ENCODE measurements around the gene ZNF804A. TPM values are rescaled to one million over a fixed set of nuclear protein-coding genes. Genes with fewer than 3 reads are reported as not detected.

The ZNF804A gene
- total and polyA plus RNA-seq, 2 of the 8 experiments (the other 6 are each of a cell fraction or from before 2014, with no cell fraction given): 0.02 TPM; not detected in 1

DNA sequence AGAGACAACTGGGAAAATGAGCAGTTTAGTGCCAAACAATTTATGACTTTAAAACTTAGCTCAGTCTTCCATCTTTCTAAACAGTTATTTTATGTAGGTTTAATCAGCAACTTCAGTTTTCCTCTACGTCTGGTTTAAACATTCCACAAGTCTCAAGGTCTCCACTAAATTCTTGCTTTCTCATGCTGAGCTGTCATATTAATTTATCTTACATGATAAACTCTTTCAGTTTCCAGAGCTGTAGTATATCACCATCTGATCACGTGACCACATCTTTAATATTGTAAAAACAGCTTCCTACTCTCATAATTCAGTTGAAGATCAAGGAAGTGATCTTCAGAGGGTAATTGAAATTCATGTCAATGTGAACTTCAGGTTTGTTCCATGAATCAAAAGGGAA is 158.6 kb downstream of the ZNF804A start:
- H3K18ac ChIP-seq (ENCODE audit: extremely low read depth, low read length): no peak overlapping the region
- no peak overlapping the region for H2BK5ac ChIP-seq (ENCODE audit: low read depth, low read length)
- CTCF ChIA-PET (ENCODE audit: partially characterized antibody): no interaction called here

More for the DNA sequence above, 158.6 kb downstream of the ZNF804A start:
- Histone ChIP-seq H4K5ac (ENCODE audit: insufficient read length, low read depth, low read length) (no peak overlapping the region), H3K9me3 (ENCODE audit: insufficient read depth in 2 of 2, low read depth in 1 of 2, low read length in 1 of 2) (no peaks in the 10 kb centered on the region), H3K4me3 (ENCODE audit: extremely low read depth in 1 of 4, insufficient read depth in 2 of 4, low read depth in 3 of 4, low read length in 4 of 4) (no peak overlapping the region), H3K23ac (ENCODE audit: insufficient read length) (no peak overlapping the region), H3K4me2 (ENCODE audit: insufficient read depth in 1 of 2, low read depth in 2 of 2, low read length in 2 of 2) (no peak overlapping the region), H4K8ac (ENCODE audit: extremely low read depth, insufficient read depth, low read length) (no peak overlapping the region), H3K14ac (ENCODE audit: insufficient read length) (no peak overlapping the region), H4K20me1 (replicated peaks in 1 of 2; ENCODE audit: control insufficient read depth in 1 of 2, insufficient read depth in 2 of 2, low read length in 2 of 2) (no peaks in the 10 kb centered on the region), H3K36me3 (ENCODE audit: control insufficient read depth in 2 of 4, insufficient read depth in 4 of 4, low read length in 3 of 4) (no peaks in the 10 kb centered on the region), H3K23me2 (ENCODE audit: low read depth, low read length) (no peaks in the 10 kb centered on the region), H3K79me2 (ENCODE audit: control insufficient read depth in 1 of 2, insufficient read depth in 2 of 2, low read length in 2 of 2) (no peaks in the 10 kb centered on the region), H2BK15ac (ENCODE audit: low read length) (no peak overlapping the region), H3K79me1 (ENCODE audit: low read depth, low read length) (no peaks in the 10 kb centered on the region), H3K4ac (replicated peaks; ENCODE audit: insufficient read length, low read depth, low read length) (no peak overlapping the region), H3K4me1 (replicated peaks in 1 of 4; ENCODE audit: control insufficient read depth in 3 of 4, insufficient read depth in 4 of 4, low read length in 3 of 4) (no peaks in the 10 kb centered on the region), H2BK12ac (ENCODE audit: low read depth, low read length) (no peak overlapping the region), H2AK5ac (ENCODE audit: low read depth, low read length) (no peak overlapping the region), H3K27me3 (replicated peaks in 1 of 4; ENCODE audit: control insufficient read depth in 3 of 4, extremely low read depth in 1 of 4, insufficient read depth in 3 of 4, low read length in 3 of 4) (no peaks in the 10 kb centered on the region), H3K56ac (replicated peaks; ENCODE audit: insufficient read length, low read depth, low read length) (no peak overlapping the region), H2BK20ac (ENCODE audit: low read length) (no peak overlapping the region), H3K27ac (ENCODE audit: low read depth, low read length) (no peak overlapping the region), H3K9ac (replicated peaks in 1 of 4; ENCODE audit: extremely low read depth in 1 of 4, low read depth in 3 of 4, low read length in 3 of 4) (no peak overlapping the region), H2AFZ (ENCODE audit: low read length) (no peak overlapping the region), H2BK120ac (replicated peaks; ENCODE audit: low read depth, low read length) (no peak overlapping the region), H4K91ac (replicated peaks; ENCODE audit: insufficient read length, low read length) (no peak overlapping the region)
- no peak for DNase-seq (ENCODE audit: low read depth in 1 of 2, low spot score in 2 of 2)
- POLR2A ChIA-PET (ENCODE audit: partially characterized antibody): no interaction called here
- no peak for FAIRE-seq
- TF ChIP-seq SIRT6 (IDR thresholded peaks at IDR 0.05; ENCODE audit: low read length) (no peak), CHD1 (IDR thresholded peaks at IDR 0.05; ENCODE audit: low read depth, low read length) (no peak), POLR2AphosphoS5 (IDR thresholded peaks at IDR 0.05; ENCODE audit: low read depth, low read length) (no peak), HDAC6 (IDR thresholded peaks at IDR 0.05; ENCODE audit: low read depth, low read length) (no peak), NANOG (IDR thresholded peaks at IDR 0.05; ENCODE audit: insufficient read depth, low read depth, low read length, poor library complexity, severe bottlenecking) (no peak), SP4 (IDR thresholded peaks at IDR 0.05; ENCODE audit: low read length) (no peak)
- TF ChIP-seq, protein P1, sequence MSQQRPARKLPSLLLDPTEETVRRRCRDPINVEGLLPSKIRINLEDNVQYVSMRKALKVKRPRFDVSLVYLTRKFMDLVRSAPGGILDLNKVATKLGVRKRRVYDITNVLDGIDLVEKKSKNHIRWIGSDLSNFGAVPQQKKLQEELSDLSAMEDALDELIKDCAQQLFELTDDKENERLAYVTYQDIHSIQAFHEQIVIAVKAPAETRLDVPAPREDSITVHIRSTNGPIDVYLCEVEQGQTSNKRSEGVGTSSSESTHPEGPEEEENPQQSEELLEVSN (IDR thresholded peaks at IDR 0.05): no peak
- WGBS, 2 experiments (ENCODE audit: extremely low coverage in 1 of 2, insufficient coverage in 1 of 2, insufficient read length in 1 of 2, insufficient replicate concordance in 2 of 2, low coverage in 1 of 2, low lambda C conversion rate in 2 of 2, missing lambda C conversion rate in 1 of 2): 89% methylated on average over 2 of the region's 2 CpGs; no CpG with 5 or more reads in 1 of the 2 experiments

Measured in H1 (cell line).